H1 (cell line): ENCODE measurements around the gene ARHGAP25. TPM values are rescaled to one million over a fixed set of nuclear protein-coding genes. Genes with fewer than 3 reads are reported as not detected.

Experiments
- CTCF ChIA-PET: fragments of 300-600 bp; sonication (Branson Sonifier 250); formaldehyde crosslinking; loops from one replicate; lab custom pipeline; 2021; ENCODE audit not compliant: partially characterized antibody; lab: Charles Lee
- POLR2A ChIA-PET: fragments of 300-600 bp; sonication (Branson Sonifier 250); formaldehyde crosslinking; loops from one replicate; lab custom pipeline; 2021; ENCODE audit warnings: inconsistent platforms; ENCODE audit not compliant: partially characterized antibody; lab: Charles Lee
- DNase-seq, 2 experiments: peaks; one replicate each; pipeline versions ENCODE4 v3.0.0 to v3.0.0-alpha.2; 2010 to 2022; ENCODE audit warnings: low spot score in 2 of 2, low read depth in 1 of 2, mixed read lengths in 1 of 2
- FAIRE-seq: peaks from 2 replicates; lab custom pipeline; 2011; peaks lifted over from hg19 to GRCh38; lab: Jason Lieb, UNC
- H2AFZ ChIP-seq: 2 replicates; pipeline ENCODE4 v1.8.1; 2012; ENCODE audit warnings: low read length, inconsistent platforms
- H2AK5ac ChIP-seq: 2 replicates; pipeline ENCODE4 v1.6.1; 2013; ENCODE audit warnings: low read depth, low read length
- H2BK120ac ChIP-seq: replicated peaks from 2 replicates; pipeline ENCODE3; 2013; ENCODE audit warnings: low read depth, low read length, inconsistent platforms
- H2BK12ac ChIP-seq: 2 replicates; pipeline ENCODE4 v1.6.1; 2013; ENCODE audit warnings: low read depth, low read length
- H2BK15ac ChIP-seq: 2 replicates; pipeline ENCODE4 v1.6.1; 2013; ENCODE audit warnings: low read length
- H2BK20ac ChIP-seq: 2 replicates; pipeline ENCODE4 v1.6.1; 2013; ENCODE audit warnings: low read length
- H2BK5ac ChIP-seq: 2 replicates; pipeline ENCODE4 v1.6.1; 2013; ENCODE audit warnings: low read depth, low read length
- H3K14ac ChIP-seq: 2 replicates; pipeline ENCODE4 v1.6.1; 2013; ENCODE audit warnings: inconsistent platforms; ENCODE audit not compliant: insufficient read length
- H3K18ac ChIP-seq: 2 replicates; pipeline ENCODE4 v1.6.1; 2013; ENCODE audit warnings: low read length; ENCODE audit errors: extremely low read depth
- H3K23ac ChIP-seq: 2 replicates; pipeline ENCODE4 v1.6.1; 2013; ENCODE audit warnings: inconsistent platforms; ENCODE audit not compliant: insufficient read length
- H3K23me2 ChIP-seq: 2 replicates; pipeline ENCODE4 v1.6.1; 2013; ENCODE audit warnings: low read depth, low read length
- H3K27ac ChIP-seq: 2 replicates; pipeline ENCODE4 v1.6.1; 2011; ENCODE audit warnings: low read depth, low read length, inconsistent platforms
- H3K27me3 ChIP-seq, 4 experiments: replicated peaks in 1 of 4; 1 replicate in 1 of 4; 2 replicates in 3 of 4; pipeline versions ENCODE4 v1.6.1 to v1.8.1; 2011 to 2013; ENCODE audit warnings: low read length in 3 of 4, mild to moderate bottlenecking in 3 of 4, inconsistent platforms in 2 of 4, mixed read lengths in 2 of 4, moderate library complexity in 1 of 4; ENCODE audit not compliant: control insufficient read depth in 3 of 4, insufficient read depth in 3 of 4; ENCODE audit errors: extremely low read depth in 1 of 4
- H3K36me3 ChIP-seq, 4 experiments: 2 replicates each; pipeline versions ENCODE4 v1.6.1 to v1.8.1; 2011 to 2013; ENCODE audit warnings: mild to moderate bottlenecking in 4 of 4, low read length in 3 of 4, moderate library complexity in 2 of 4, control low read depth in 1 of 4, inconsistent platforms in 1 of 4; ENCODE audit not compliant: insufficient read depth in 4 of 4, control insufficient read depth in 2 of 4
- H3K4ac ChIP-seq: replicated peaks from 2 replicates; pipeline ENCODE3; 2013; ENCODE audit warnings: low read length, low read depth, mixed read lengths, inconsistent platforms; ENCODE audit not compliant: insufficient read length
- H3K4me1 ChIP-seq, 4 experiments: replicated peaks in 1 of 4; 1 replicate in 1 of 4; 2 replicates in 3 of 4; pipeline versions ENCODE4 v1.6.1 to v1.8.1; 2011 to 2013; ENCODE audit warnings: low read length in 3 of 4, inconsistent platforms in 2 of 4, mixed read lengths in 1 of 4; ENCODE audit not compliant: insufficient read depth in 4 of 4, control insufficient read depth in 3 of 4
- H3K4me2 ChIP-seq, 2 experiments: 2 replicates each; pipeline versions ENCODE4 v1.6.1 to v1.8.1; 2011 to 2013; ENCODE audit warnings: low read depth in 2 of 2, low read length in 2 of 2, control low read depth in 1 of 2, inconsistent platforms in 1 of 2, mild to moderate bottlenecking in 1 of 2; ENCODE audit not compliant: insufficient read depth in 1 of 2
- H3K4me3 ChIP-seq, 4 experiments: fragments of 200-600, 300-600 bp in 1 of 4; sonication (generic), shearing (Covaris generic), sonication (Bioruptor Twin) in 1 of 4; 2 replicates each; pipeline versions ENCODE4 v1.5.1 to v1.8.1; 2011 to 2016; ENCODE audit warnings: low read length in 4 of 4, low read depth in 3 of 4, control low read depth in 2 of 4, inconsistent platforms in 2 of 4, mild to moderate bottlenecking in 2 of 4, mixed read lengths in 1 of 4, moderate library complexity in 1 of 4; ENCODE audit not compliant: insufficient read depth in 2 of 4; ENCODE audit errors: extremely low read depth in 1 of 4
- H3K56ac ChIP-seq: replicated peaks from 2 replicates; pipeline ENCODE3; 2013; ENCODE audit warnings: low read depth, mild to moderate bottlenecking, mixed read lengths, low read length, inconsistent platforms; ENCODE audit not compliant: insufficient read length
- H3K79me1 ChIP-seq: 2 replicates; pipeline ENCODE4 v1.6.1; 2013; ENCODE audit warnings: low read depth, low read length, control low read depth
- H3K79me2 ChIP-seq, 2 experiments: 2 replicates each; pipeline versions ENCODE4 v1.6.1 to v1.8.1; 2012 to 2013; ENCODE audit warnings: low read length in 2 of 2, mild to moderate bottlenecking in 2 of 2, inconsistent platforms in 1 of 2; ENCODE audit not compliant: insufficient read depth in 2 of 2, control insufficient read depth in 1 of 2
- H3K9ac ChIP-seq, 4 experiments: replicated peaks in 1 of 4; 1 replicate in 1 of 4; 2 replicates in 3 of 4; pipeline versions ENCODE4 v1.6.1 to v1.8.1; 2011 to 2013; ENCODE audit warnings: low read depth in 3 of 4, low read length in 3 of 4, control low read depth in 2 of 4, mild to moderate bottlenecking in 2 of 4, moderate library complexity in 2 of 4, inconsistent platforms in 1 of 4; ENCODE audit errors: extremely low read depth in 1 of 4
- H3K9me3 ChIP-seq, 2 experiments: 2 replicates each; pipeline versions ENCODE4 v1.6.1 to v1.8.1; 2012 to 2013; ENCODE audit warnings: mild to moderate bottlenecking in 2 of 2, moderate library complexity in 2 of 2, control low read depth in 1 of 2, inconsistent platforms in 1 of 2, low read depth in 1 of 2, low read length in 1 of 2, mixed read lengths in 1 of 2; ENCODE audit not compliant: insufficient read depth in 2 of 2
- H4K20me1 ChIP-seq, 2 experiments: replicated peaks in 1 of 2; 2 replicates each; pipeline versions ENCODE3 to v1.8.1; 2011 to 2013; ENCODE audit warnings: inconsistent platforms in 2 of 2, low read length in 2 of 2, mild to moderate bottlenecking in 1 of 2; ENCODE audit not compliant: insufficient read depth in 2 of 2, control insufficient read depth in 1 of 2
- H4K5ac ChIP-seq: 2 replicates; pipeline ENCODE4 v1.6.1; 2013; ENCODE audit warnings: low read length, low read depth, mixed read lengths, inconsistent platforms; ENCODE audit not compliant: insufficient read length
- H4K8ac ChIP-seq: 2 replicates; pipeline ENCODE4 v1.8.0; 2013; ENCODE audit warnings: mild to moderate bottlenecking, moderate library complexity, low read length, inconsistent platforms; ENCODE audit not compliant: insufficient read depth; ENCODE audit errors: extremely low read depth
- H4K91ac ChIP-seq: replicated peaks from 2 replicates; pipeline ENCODE3; 2013; ENCODE audit warnings: low read length, mixed read lengths, inconsistent platforms; ENCODE audit not compliant: insufficient read length
- CBX5 ChIP-seq: fragments of 300-800, 300-1000 bp; sonication (generic); IDR thresholded peaks from 2 replicates; pipeline ENCODE4 v1.7.1; 2016; ENCODE audit warnings: antibody characterized with exemption, low read length, low read depth
- CEBPB ChIP-seq: IDR thresholded peaks from 2 replicates; pipeline ENCODE4 v1.6.1; 2012; ENCODE audit warnings: low read depth, low read length
- E2F6 ChIP-seq: IDR thresholded peaks from 2 replicates; pipeline ENCODE4 v1.6.1; 2012; ENCODE audit warnings: inconsistent platforms
- POU5F1 ChIP-seq: IDR thresholded peaks from 2 replicates; pipeline ENCODE4 v1.6.1; 2011; ENCODE audit warnings: low read depth, mild to moderate bottlenecking, low read length, moderate library complexity
- SIN3A ChIP-seq, 2 experiments: IDR thresholded peaks in 1 of 2; conservative IDR thresholded peaks in 1 of 2; 2 replicates each; pipeline ENCODE4 v1.6.1; 2011 to 2012; ENCODE audit warnings: low read length in 2 of 2, improper control_type of control experiment in 1 of 2, low read depth in 1 of 2, mild to moderate bottlenecking in 1 of 2
- SP1 ChIP-seq: IDR thresholded peaks from 2 replicates; pipeline ENCODE4 v1.6.1; 2011; ENCODE audit warnings: low read depth, low read length
- SP4 ChIP-seq: IDR thresholded peaks from 2 replicates; pipeline ENCODE4 v1.6.1; 2012; ENCODE audit warnings: low read length, inconsistent platforms
- TBP ChIP-seq: IDR thresholded peaks from 2 replicates; pipeline ENCODE4 v1.6.1; 2011; ENCODE audit warnings: low read depth, low read length, improper control_type of control experiment
- TCF12 ChIP-seq: IDR thresholded peaks from 2 replicates; pipeline ENCODE4 v1.6.1; 2011; ENCODE audit warnings: low read depth, mild to moderate bottlenecking, low read length
- YY1 ChIP-seq: IDR thresholded peaks from 2 replicates; pipeline ENCODE4 v1.6.1; 2011; ENCODE audit warnings: low read depth, mild to moderate bottlenecking, low read length
- ZNF274 ChIP-seq: IDR thresholded peaks from 2 replicates; pipeline ENCODE4 v1.7.0; 2012; ENCODE audit warnings: low read length, borderline replicate concordance; ENCODE audit errors: extremely low read depth
- WGBS, 2 experiments: shearing (Covaris generic) in 1 of 2; methylation state at CpG; one replicate each; pipeline versions ENCODE4 v1.1.6 to v1.1.7; 2013 to 2015; ENCODE audit warnings: low lambda C conversion rate in 2 of 2, mixed read lengths in 2 of 2, inconsistent platforms in 1 of 2, low coverage in 1 of 2, missing lambda C conversion rate in 1 of 2; ENCODE audit not compliant: insufficient replicate concordance in 2 of 2, insufficient coverage in 1 of 2, insufficient read length in 1 of 2; ENCODE audit errors: extremely low coverage in 1 of 2, missing lambda C conversion rate in 1 of 2; 5-methylcytosine and 5-hydroxymethylcytosine counted together
- polyA plus RNA-seq, 7 experiments: library from polyadenylated mRNA; depleted of rRNA in 3 of 7; stranded (reverse) in 5 of 7; unstranded in 2 of 7; fragments of >200 nt in 5 of 7; fragments of 200-250 nt in 2 of 7; gene quantifications; 1 replicate in 5 of 7; 2 replicates in 1 of 7; 4 replicates in 1 of 7; pipeline versions ENCODE4 v1.2.1 to v1.2.3, GENCODE V29; 2011 to 2013; ENCODE audit warnings: missing spikeins in 2 of 7, mixed read lengths in 2 of 7
- total RNA-seq: library from RNA; stranded (reverse); fragmentation: NEBNext Ultra II Directional; extraction: Animal tissue kit (Norgen Biotek cat#: 25700); gene quantifications from 2 replicates; pipeline ENCODE4 v1.2.1, GENCODE V29; 2021

The ARHGAP25 gene
- total and polyA plus RNA-seq, 2 of the 8 experiments (the other 6 are each of a cell fraction or from before 2014, with no cell fraction given), result 1.00 to 1.2 TPM

GRCh38 chr2:68715353-68716041 lies 19.1 kb upstream of the ARHGAP25 start:
- Histone ChIP-seq H3K36me3 (no peaks in the 10 kb centered on the region), H2BK15ac (no peak overlapping the region), H3K79me2 (no peaks in the 10 kb centered on the region), H4K5ac (no peak overlapping the region), H3K23ac (no peak overlapping the region), H3K9ac (no peak overlapping the region), H2AK5ac (no peak overlapping the region), H3K23me2 (no peaks in the 10 kb centered on the region), H4K20me1 (no peaks in the 10 kb centered on the region), H3K14ac (no peak overlapping the region), H3K4ac (no peak overlapping the region), H3K9me3 (no peaks in the 10 kb centered on the region), H3K56ac (no peak overlapping the region), H2BK5ac (no peak overlapping the region), H2BK120ac (no peak overlapping the region), H3K27ac (no peak overlapping the region), H2AFZ (peak overlapping the region; percentile 95), H3K4me3 (no peak overlapping the region), H3K27me3 (no peaks in the 10 kb centered on the region), H4K8ac (no peak overlapping the region), H3K4me2 (no peak overlapping the region), H2BK20ac (no peak overlapping the region), H3K18ac (no peak overlapping the region), H4K91ac (no peak overlapping the region), H3K4me1 (no peaks in the 10 kb centered on the region), H3K79me1 (no peaks in the 10 kb centered on the region), H2BK12ac (no peak overlapping the region)
- POLR2A ChIA-PET, result interaction anchor here (1.1 to 1.3 kb wide), 2 partner anchors 72 to 228 kb away, joined by 3 read pairs; partner anchors contain the start of gene PROKR1
- WGBS, 2 experiments, result 48% methylated on average over 13 of the region's 13 CpGs; no CpG with 5 or more reads in 1 of the 2 experiments
- FAIRE-seq (peak; percentile 77), DNase-seq (peak; percentile 80 to 81)
- CTCF ChIA-PET, result interaction anchor here (0.6 to 4.1 kb wide), 14 partner anchors 8 to 250 kb away, joined by 3 to 40 read pairs (median 4); partner anchors contain the start of genes APLF and FBXO48
- TF ChIP-seq SP4, result no peak
- TF ChIP-seq ZNF274, result no peak
- no peak for TF ChIP-seq SIN3A (conservative IDR thresholded peaks at IDR 0.05 in 1 of 2, IDR thresholded peaks at IDR 0.05 in 1 of 2; ENCODE audit: low read depth in 1 of 2, low read length in 2 of 2)
- no peak for TF ChIP-seq CBX5
- TF ChIP-seq TCF12, result no peak
- no peak for TF ChIP-seq POU5F1
- peak; percentile 70; the same call in 1 of the 2 replicates for TF ChIP-seq YY1
- TF ChIP-seq CEBPB, result no peak
- TF ChIP-seq TBP, result no peak
- peak; percentile 47; the same call in 1 of the 2 replicates for TF ChIP-seq SP1
- TF ChIP-seq E2F6, result peak; percentile 28; the same call in 1 of the 2 replicates
